ENCODE data around the gene OPRM1.
"Not testable (repeated sequence)": the region's sequence is repeated elsewhere in the genome, so short reads cannot be mapped to it uniquely, and the experiment has no call there.

OPRM1 gene

GRCh38 chr6:154039231-154039842 is at the start of gene OPRM1:
TSS of gene OPRM1 (plus strand) at chr6:154039240. CDS start at chr6:154039545, 305 bp downstream.
- DNase-seq (ENCODE audit: low spot score): no peak

DNA sequence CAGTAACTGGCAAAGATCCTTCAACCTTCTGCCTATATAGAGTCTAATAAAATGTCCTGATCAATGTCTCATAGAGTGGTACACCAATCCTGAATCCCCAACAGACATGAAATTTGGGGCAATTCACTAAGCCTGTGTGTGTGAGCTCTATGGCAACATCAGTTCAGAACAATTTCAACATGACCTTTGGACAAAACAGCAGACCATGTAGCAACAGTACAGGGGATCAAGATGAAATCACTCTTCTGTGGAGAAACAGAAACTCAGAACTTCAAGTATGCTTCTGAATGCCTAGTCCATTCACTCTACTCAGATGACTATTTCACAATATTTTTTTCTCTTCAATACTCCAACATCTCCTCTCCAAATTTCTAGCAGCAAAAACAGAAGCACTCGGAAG is 49.1 kb upstream of the OPRM1 start:
- DNase-seq (ENCODE audit: low spot score): no peak

- DNase-seq (ENCODE audit: low spot score): no peak
Observed at GRCh38 chr6:153994004-153994403, 45.0 kb upstream of the OPRM1 start.

GRCh38 chr6:153994811-153995210 is 44.2 kb upstream of the OPRM1 start:
- no peak for DNase-seq (ENCODE audit: low spot score)

DNA sequence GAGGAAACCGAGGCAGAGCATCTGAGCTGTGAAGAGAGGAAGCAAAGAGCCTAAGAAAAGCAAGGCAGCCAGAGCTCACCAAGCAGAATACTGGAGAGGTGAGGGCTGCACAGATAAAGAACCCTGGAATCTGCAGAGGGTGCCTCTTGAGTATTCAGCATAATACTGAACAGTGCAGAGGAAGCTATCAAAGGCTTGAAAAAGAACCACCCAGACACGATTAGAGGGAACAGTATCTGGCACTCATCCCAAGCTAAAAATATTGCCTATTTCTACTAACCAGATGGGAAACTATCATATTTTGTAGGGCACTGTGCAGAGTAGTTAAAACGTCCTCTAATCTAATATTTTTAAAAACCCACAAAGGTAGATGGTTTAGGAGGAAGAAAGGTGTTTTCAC is 41.8 kb upstream of the OPRM1 start:
- DNase-seq (ENCODE audit: low spot score): no peak

GRCh38 chr6:154001494-154002285 is 37.4 kb upstream of the OPRM1 start:
- DNase-seq (ENCODE audit: low spot score): no peak

DNA sequence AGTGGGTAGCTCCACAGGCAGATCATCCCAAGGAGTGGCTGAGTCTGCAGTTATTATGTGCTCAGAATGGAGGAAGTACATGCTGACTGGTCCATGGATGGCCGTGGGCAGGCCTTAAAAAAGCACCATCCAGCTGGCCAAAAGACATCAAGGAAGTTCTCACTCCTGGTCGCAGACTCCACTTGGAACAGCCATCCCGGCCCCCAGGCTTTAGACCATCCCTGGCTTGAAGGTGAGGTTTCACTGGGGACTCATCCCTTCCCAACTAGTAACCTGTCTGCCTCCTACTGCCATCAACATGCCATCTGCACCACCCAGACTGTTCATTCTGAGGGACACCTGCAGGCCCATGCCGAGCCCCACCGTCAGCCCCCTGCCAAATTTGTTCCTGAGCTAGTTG is 36.1 kb upstream of the OPRM1 start:
- DNase-seq (ENCODE audit: low spot score): no peak

- DNase-seq (ENCODE audit: low spot score): no peak
Observed at GRCh38 chr6:154010371-154010770, 28.7 kb upstream of the OPRM1 start.

DNA sequence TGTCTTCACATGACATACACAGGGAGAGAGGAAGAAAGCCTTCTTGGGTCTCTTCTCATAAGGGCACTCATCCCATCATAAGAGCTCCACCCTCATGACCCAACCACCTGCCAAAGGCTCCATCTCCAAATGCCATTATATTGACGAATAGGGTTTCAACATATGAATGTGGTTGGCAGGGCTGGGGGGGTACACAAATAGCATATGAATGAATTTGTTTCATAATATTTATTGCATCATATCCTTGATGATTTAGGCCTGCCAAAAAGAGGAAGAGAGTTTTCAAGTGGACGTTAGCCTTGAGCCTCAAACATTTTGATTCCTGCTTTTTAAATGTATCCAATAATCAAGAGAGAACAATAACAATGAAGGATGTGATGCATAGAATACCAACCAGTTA is 26.2 kb upstream of the OPRM1 start:
- DNase-seq (ENCODE audit: low spot score): no peak

DNA sequence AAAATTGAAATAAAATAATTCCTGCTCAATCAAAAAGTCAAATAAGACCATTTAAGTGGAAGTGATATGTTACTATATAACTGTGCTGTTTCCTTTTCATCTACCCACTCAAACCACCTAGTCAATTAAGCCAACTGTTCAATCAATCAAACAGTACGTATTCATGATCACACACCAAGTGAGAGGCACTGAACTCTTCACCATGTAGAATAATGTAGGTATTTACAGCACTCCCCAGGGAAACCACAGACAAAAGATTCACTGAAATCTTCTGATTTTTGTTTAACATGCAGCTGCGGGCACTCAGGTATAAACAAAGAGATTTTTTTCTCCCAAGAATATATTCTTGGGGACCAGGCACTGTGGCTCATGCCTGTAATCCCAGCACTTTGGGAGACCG is 21.3 kb upstream of the OPRM1 start:
- DNase-seq (ENCODE audit: low spot score): no peak

GRCh38 chr6:154030646-154031045 is 8.4 kb upstream of the OPRM1 start:
- no peak for DNase-seq (ENCODE audit: low spot score)

GRCh38 chr6:154041001-154041400 is 2.0 kb downstream of the OPRM1 start:
- DNase-seq (ENCODE audit: low spot score): no peak

DNA sequence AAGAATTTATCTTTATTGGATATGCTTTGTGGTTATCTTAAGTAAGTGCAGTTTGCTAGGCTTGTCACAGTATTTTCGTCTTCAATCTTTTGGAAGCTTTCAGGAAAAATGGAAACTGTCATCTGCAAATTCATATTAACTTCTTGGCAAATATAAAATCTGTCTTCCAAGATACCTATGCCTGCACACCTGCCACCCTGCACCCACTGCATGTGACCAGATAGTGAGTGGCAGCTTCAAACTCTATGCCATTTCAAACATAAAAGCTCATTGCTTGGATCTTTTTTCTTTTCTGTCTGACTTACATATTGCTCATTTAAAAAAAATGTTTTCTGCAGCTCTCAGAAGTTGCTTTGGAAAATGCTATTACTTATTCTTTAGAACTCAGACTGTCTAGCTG is 14.1 kb downstream of the OPRM1 start:
- no peak for DNase-seq (ENCODE audit: low spot score)

GRCh38 chr6:154056536-154056935 is 17.5 kb downstream of the OPRM1 start:
- DNase-seq (ENCODE audit: low spot score): no peak

DNA sequence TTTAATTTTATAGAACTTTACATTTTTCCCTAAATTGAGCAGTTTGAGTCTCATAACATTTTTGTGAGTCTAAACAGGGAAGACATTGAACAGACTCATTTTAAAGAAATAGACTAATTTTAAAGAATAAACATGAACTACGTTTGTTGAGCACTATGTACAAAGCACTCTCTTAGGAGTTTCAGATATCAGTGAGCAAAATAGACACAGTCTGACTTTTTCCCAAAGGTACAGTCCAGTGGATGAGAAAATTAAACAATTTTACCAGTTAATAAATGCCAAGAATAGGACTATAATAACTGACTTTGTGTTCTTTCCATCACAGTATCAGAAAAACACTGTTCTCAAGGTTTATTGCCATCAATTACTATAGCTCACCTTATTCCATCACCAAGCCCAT is 18.1 kb downstream of the OPRM1 start:
- DNase-seq (ENCODE audit: low spot score): no peak

GRCh38 chr6:154058963-154059680 is 20.1 kb downstream of the OPRM1 start:
- no peak for DNase-seq (ENCODE audit: low spot score)

DNA sequence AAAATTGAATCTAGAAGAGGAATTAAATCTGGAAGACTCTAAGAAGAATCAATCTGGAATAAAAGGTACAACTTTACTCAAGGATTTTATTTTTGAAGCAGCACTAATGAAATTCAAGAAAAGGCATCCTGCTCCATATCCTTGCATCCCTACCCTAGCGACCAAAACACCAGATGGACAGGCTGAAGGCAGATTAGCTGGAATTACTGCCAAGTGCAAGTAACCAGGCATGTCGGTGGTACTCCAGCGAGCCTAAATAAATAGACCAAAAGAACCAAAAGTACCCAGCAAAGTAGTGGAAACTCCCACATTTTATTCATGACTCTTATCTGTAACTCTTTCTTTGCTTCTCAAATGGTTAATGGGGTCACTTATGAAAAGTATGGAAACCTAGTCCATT is 21.0 kb downstream of the OPRM1 start:
- no peak for DNase-seq (ENCODE audit: low spot score)

- no peak for DNase-seq (ENCODE audit: low spot score)
Observed at GRCh38 chr6:154070041-154070440, 31.0 kb downstream of the OPRM1 start.

DNA sequence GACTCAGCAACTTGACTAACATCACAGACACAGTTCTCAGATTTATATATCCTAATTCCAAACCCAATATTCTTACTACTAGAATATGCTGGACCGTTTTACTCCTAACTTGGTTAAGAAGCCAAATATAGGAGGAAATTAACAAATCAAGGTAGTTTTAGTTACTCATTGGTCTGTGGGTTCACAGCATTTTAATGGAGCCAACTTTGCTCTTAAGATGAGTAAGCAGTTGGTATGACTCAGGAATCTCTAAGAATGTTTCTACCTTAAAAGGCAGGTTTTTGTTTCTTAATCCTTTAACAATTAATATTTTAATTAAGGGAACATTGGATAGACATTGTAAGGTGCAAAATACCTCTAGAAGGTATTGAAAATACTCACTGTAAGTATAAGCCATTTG is 31.6 kb downstream of the OPRM1 start:
- DNase-seq (ENCODE audit: low spot score): no peak

DNA sequence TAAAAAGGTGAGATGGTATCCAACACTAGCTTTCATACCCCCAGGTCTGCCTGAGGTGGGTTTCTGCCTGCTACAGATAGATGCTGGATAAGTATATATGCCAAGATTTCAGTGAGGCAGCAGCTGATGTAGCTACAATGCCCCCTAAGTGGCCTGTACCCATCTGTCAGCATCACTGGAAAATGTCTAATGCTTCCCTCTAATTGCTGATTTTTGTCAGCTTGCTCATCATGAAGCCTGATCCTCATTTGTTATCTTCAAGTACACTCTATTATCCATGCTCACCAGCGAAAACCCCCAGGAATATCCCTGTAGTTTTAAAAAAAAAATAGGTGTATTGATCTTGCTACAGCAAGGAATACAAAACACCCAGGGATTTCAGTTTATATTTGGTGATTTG is 32.2 kb downstream of the OPRM1 start:
- no peak for DNase-seq (ENCODE audit: low spot score)

GRCh38 chr6:154071711-154072110 is 32.7 kb downstream of the OPRM1 start:
- DNase-seq (ENCODE audit: low spot score): no peak

DNA sequence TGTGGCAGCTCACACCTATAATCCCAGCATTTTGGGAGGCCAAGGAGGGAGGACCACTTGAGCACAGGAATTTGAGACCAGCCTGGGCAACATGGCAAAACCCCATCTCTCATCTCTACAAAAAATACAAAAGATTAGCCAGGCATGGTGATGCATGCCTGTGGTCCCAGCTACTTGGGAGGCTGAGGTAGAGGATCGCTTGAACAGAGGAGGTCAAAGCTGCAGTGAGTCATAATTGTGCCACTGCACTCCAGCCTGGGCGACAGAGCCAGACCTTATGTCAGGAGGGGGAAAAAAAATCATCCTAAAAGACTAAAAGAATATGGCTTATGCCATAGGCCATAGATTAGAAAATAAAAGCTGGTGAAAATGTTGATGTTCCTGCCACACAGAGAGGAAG is 39.6 kb downstream of the OPRM1 start:
- DNase-seq (ENCODE audit: low spot score): not testable (repeated sequence)
